BLaER1 (cell line): ENCODE results near the gene ITGAE.
"Not testable (repeated sequence)": the region's sequence is repeated elsewhere in the genome, so short reads cannot be mapped to it uniquely, and the experiment has no call there.

Source experiments
- H3K27ac ChIP-seq: shearing (Covaris generic); formaldehyde crosslinking; 2 replicates; pipeline ENCODE4 v1.8.1; 2022
- H3K27me3 ChIP-seq: shearing (Covaris generic); formaldehyde crosslinking; 2 replicates; pipeline ENCODE4 v1.8.1; 2022
- H3K36me3 ChIP-seq: shearing (Covaris generic); formaldehyde crosslinking; 2 replicates; pipeline ENCODE4 v1.8.1; 2022
- H3K4me1 ChIP-seq: shearing (Covaris generic); formaldehyde crosslinking; 2 replicates; pipeline ENCODE4 v1.8.1; 2022
- H3K4me2 ChIP-seq: shearing (Covaris generic); formaldehyde crosslinking; 2 replicates; pipeline ENCODE4 v1.8.1; 2022
- H3K4me3 ChIP-seq: shearing (Covaris generic); formaldehyde crosslinking; 2 replicates; pipeline ENCODE4 v1.8.1; 2022
- H3K9ac ChIP-seq: shearing (Covaris generic); formaldehyde crosslinking; 2 replicates; pipeline ENCODE4 v1.8.1; 2022
- H3K9me3 ChIP-seq: shearing (Covaris generic); formaldehyde crosslinking; 2 replicates; pipeline ENCODE4 v1.8.1; 2022
- H4K20me1 ChIP-seq: shearing (Covaris generic); formaldehyde crosslinking; 2 replicates; pipeline ENCODE4 v1.8.1; 2022
- Cebpa-rat ChIP-seq: shearing (Covaris generic); IDR thresholded peaks from 2 replicates; pipeline ENCODE4 v1.8.1; 2022

The ITGAE gene

GRCh38 chr17:3798273-3799180 is 2.5 kb downstream of the ITGAE start:
- Histone ChIP-seq H4K20me1 (no peaks in the 10 kb centered on the region), H3K9ac (no peak overlapping the region), H3K36me3 (peaks cover 12% of the 10 kb centered on the region; the same call in 1 of the 2 replicates), H3K27me3 (no peaks in the 10 kb centered on the region), H3K9me3 (no peaks in the 10 kb centered on the region), H3K4me3 (no peak overlapping the region), H3K4me2 (peak overlapping the region; percentile 52), H3K27ac (peak overlapping the region; percentile 49), H3K4me1 (peaks cover 80% of the 10 kb centered on the region)
- TF ChIP-seq Cebpa-rat = no peak

- Histone ChIP-seq H4K20me1 (no peaks in the 10 kb centered on the region), H3K4me1 (peaks cover 74% of the 10 kb centered on the region), H3K9me3 (no peaks in the 10 kb centered on the region), H3K4me3 (no peak overlapping the region), H3K9ac (peak overlapping the region; percentile 19; the same call in 1 of the 2 replicates), H3K27ac (peak overlapping the region; percentile 41), H3K36me3 (peaks cover 1% of the 10 kb centered on the region; the same call in 1 of the 2 replicates), H3K4me2 (peak overlapping the region; percentile 70), H3K27me3 (no peaks in the 10 kb centered on the region)
- no peak for TF ChIP-seq Cebpa-rat
These were observed 4.2 kb downstream of the ITGAE start for GRCh38 chr17:3796822-3797170.

GRCh38 chr17:3796110-3796821 is 4.7 kb downstream of the ITGAE start:
- H3K4me3 ChIP-seq = no peak overlapping the region
- no peaks in the 10 kb centered on the region for H3K27me3 ChIP-seq
- H3K36me3 ChIP-seq = no peaks in the 10 kb centered on the region
- H3K4me2 ChIP-seq = peak overlapping the region; percentile 70
- H3K4me1 ChIP-seq = peaks cover 71% of the 10 kb centered on the region
- H3K9ac ChIP-seq = peak overlapping the region; percentile 19; the same call in 1 of the 2 replicates
- no peaks in the 10 kb centered on the region for H4K20me1 ChIP-seq
- H3K27ac ChIP-seq = peak overlapping the region; percentile 41
- TF ChIP-seq Cebpa-rat = no peak
- H3K9me3 ChIP-seq = no peaks in the 10 kb centered on the region

- H4K20me1 ChIP-seq = no peaks in the 10 kb centered on the region
These were observed 5.4 kb downstream of the ITGAE start for GRCh38 chr17:3795390-3796102.

GRCh38 chr17:3794557-3795389 is 6.2 kb downstream of the ITGAE start:
- H4K20me1 ChIP-seq = no peaks in the 10 kb centered on the region
- no peaks in the 10 kb centered on the region for H3K9me3 ChIP-seq
- no peaks in the 10 kb centered on the region for H3K27me3 ChIP-seq
- no peak overlapping the region for H3K4me2 ChIP-seq
- H3K9ac ChIP-seq = peak overlapping the region; percentile 45; the same call in 1 of the 2 replicates
- no peak for TF ChIP-seq Cebpa-rat
- H3K27ac ChIP-seq = peak overlapping the region; percentile 14; the same call in 1 of the 2 replicates
- H3K4me3 ChIP-seq = no peak overlapping the region
- H3K36me3 ChIP-seq = no peaks in the 10 kb centered on the region
- H3K4me1 ChIP-seq = peaks cover 67% of the 10 kb centered on the region

More at GRCh38 chr17:3795390-3796102, 5.4 kb downstream of the ITGAE start:
- Histone ChIP-seq H3K4me1 (peaks cover 67% of the 10 kb centered on the region), H3K36me3 (no peaks in the 10 kb centered on the region), H3K4me2 (no peak overlapping the region), H3K27me3 (no peaks in the 10 kb centered on the region), H3K27ac (0 out of 2 replicates have a peak overlapping the region, but pooled peaks have one; percentile 14), H3K4me3 (no peak overlapping the region), H3K9ac (no peak overlapping the region), H3K9me3 (no peaks in the 10 kb centered on the region)
- no peak for TF ChIP-seq Cebpa-rat

GRCh38 chr17:3794152-3794551 is 6.8 kb downstream of the ITGAE start:
- H3K27me3 ChIP-seq, H3K4me2 ChIP-seq, H4K20me1 ChIP-seq, H3K9me3 ChIP-seq, H3K9ac ChIP-seq, H3K36me3 ChIP-seq, H3K27ac ChIP-seq, H3K4me3 ChIP-seq: not testable (repeated sequence)
- H3K4me1 ChIP-seq = peaks cover 65% of the 10 kb centered on the region

GRCh38 chr17:3793258-3793657 is 7.7 kb downstream of the ITGAE start:
- not testable (repeated sequence) for H3K9ac ChIP-seq, H3K4me2 ChIP-seq, H3K27me3 ChIP-seq, H3K36me3 ChIP-seq, H3K27ac ChIP-seq, H4K20me1 ChIP-seq, H3K9me3 ChIP-seq, H3K4me3 ChIP-seq
- H3K4me1 ChIP-seq = peaks cover 64% of the 10 kb centered on the region

- Histone ChIP-seq H3K36me3 (no peaks in the 10 kb centered on the region), H3K27me3 (no peaks in the 10 kb centered on the region), H3K4me1 (peaks cover 64% of the 10 kb centered on the region), H4K20me1 (no peaks in the 10 kb centered on the region), H3K4me2 (no peak overlapping the region), H3K4me3 (no peak overlapping the region), H3K27ac (no peak overlapping the region), H3K9me3 (no peaks in the 10 kb centered on the region), H3K9ac (no peak overlapping the region)
- TF ChIP-seq Cebpa-rat = no peak
These were observed 8.5 kb downstream of the ITGAE start for GRCh38 chr17:3792481-3792880.

- Histone ChIP-seq H3K4me3 (no peak overlapping the region), H3K27me3 (no peaks in the 10 kb centered on the region), H3K9ac (no peak overlapping the region), H3K27ac (no peak overlapping the region), H3K9me3 (no peaks in the 10 kb centered on the region), H4K20me1 (no peaks in the 10 kb centered on the region), H3K4me2 (peak overlapping the region; percentile 69), H3K36me3 (no peaks in the 10 kb centered on the region), H3K4me1 (peaks cover 36% of the 10 kb centered on the region)
- TF ChIP-seq Cebpa-rat = no peak
These were observed 12.8 kb downstream of the ITGAE start for GRCh38 chr17:3788200-3788599.

GRCh38 chr17:3785323-3785722 is 15.7 kb downstream of the ITGAE start:
- not testable (repeated sequence) for H3K4me3 ChIP-seq, H4K20me1 ChIP-seq, H3K9ac ChIP-seq, H3K36me3 ChIP-seq, H3K27me3 ChIP-seq, H3K27ac ChIP-seq, H3K4me2 ChIP-seq, H3K9me3 ChIP-seq
- peaks cover 26% of the 10 kb centered on the region for H3K4me1 ChIP-seq
